Measurements from ENCODE around the gene SPINT3.
"Not testable (repeated sequence)": the region's sequence is repeated elsewhere in the genome, so short reads cannot be mapped to it uniquely, and the experiment has no call there.

Gene SPINT3

DNA sequence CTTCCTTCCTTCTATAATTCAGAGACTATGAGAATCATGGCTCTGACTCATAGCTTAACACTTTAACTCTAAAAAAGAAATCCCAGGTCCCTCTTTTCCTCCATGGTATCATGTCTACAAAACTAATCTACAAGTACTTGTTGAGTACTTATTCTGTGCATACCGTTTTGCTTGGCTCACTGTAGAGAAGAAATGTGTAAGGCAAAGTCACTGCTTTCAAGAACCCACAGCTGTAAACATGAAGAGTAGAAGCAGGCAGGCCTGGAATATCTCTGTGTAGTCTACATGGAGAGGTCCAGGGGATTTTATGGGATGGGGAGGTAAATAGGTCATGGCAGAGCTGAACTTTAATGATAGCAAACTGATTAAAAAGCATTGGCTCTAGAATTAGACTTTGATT, 13.8 kb downstream of the SPINT3 start:
- DNase-seq: no peak

- no peak for DNase-seq
Measured at GRCh38 chr20:45500022-45500421, 15.4 kb downstream of the SPINT3 start.

- no peak for DNase-seq
Measured at GRCh38 chr20:45497971-45498494, 17.4 kb downstream of the SPINT3 start.

GRCh38 chr20:45496166-45496565, 19.3 kb downstream of the SPINT3 start:
- DNase-seq: no peak

DNA sequence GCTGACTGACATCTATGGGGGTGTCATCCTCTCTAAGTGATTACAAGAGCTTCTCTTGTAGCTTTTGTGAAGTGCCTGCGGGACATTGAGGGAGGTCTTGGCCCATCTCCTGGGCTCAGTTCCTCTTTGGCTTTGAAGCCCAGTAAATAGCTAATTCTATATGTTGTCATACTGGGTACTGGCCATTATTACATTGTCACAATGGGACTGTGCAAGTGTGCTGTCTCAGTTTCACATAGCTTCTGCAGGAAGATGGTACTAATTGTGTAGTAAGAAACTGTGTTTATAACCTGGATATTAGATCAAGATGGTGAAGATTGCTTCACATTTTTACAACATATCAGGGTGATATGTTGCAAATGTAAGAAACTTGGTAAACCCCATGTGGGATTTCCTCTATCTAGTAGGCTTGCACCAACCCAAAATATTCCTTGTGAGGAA, 19.9 kb downstream of the SPINT3 start:
- DNase-seq: no peak

DNA sequence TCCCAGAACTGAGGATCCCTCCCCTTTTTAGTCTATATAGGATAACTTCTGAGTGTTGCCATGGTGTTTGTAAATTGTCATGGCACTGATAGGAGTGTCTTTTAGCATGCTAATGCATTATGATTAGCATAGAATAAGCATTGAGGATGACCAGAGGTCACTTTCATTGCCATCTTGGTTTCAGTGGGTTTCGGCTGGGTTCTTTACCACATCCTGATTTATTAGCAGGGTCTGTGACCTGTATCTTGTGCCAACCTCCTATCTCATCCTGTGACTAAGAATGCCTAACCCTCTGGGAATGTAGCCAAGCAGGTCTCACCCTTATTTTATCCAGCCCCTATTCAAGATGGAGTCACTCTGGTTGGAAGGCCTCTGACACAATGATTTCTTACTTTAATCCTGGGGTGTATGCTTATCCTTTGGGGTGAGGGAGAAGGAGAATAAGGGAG, 26.3 kb downstream of the SPINT3 start:
- DNase-seq: no peak

DNA sequence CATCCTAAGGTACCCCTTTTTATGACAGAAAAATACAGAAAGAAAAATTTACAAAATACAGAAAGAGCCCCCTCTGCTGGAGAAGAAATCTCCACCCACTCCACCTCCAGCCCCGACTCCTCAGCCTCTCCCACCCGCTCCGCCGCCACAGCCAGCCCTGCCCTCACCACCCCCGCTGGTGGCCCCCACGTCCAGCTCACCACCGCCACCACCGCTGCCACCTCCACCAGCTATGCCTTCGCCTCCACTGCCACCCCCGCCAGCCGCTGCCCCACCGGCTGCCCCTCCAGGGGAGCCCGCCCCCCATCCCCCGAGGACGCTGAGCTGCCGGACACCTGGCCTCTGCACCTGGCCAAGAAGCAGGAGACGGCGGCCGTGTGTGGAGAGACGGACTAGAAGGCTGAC, 28.2 kb downstream of the SPINT3 start:
- DNase-seq: no peak

- DNase-seq: no peak
Measured at GRCh38 chr20:45485388-45485787, 30.0 kb downstream of the SPINT3 start.

DNA sequence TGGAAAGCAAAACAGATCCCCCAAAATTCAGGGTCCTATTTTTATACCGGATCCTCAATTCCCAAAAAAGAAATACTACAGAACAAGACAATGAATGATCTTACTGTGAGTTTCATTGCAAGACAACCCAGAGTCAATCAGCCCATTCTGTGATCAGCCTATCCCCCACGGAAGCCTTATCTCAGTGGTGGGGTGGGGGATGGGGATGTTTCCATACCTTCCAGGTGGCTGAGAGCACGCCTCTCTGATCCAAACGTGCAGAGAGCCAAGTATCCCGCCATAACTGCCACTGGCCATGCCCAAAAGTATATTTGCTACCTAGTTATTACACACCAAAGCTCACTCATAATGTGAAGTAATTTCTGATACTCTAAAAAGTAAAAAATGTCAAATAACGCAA, 30.7 kb downstream of the SPINT3 start:
- DNase-seq: no peak

GRCh38 chr20:45479822-45480221, 35.6 kb downstream of the SPINT3 start:
- no peak for DNase-seq

DNA sequence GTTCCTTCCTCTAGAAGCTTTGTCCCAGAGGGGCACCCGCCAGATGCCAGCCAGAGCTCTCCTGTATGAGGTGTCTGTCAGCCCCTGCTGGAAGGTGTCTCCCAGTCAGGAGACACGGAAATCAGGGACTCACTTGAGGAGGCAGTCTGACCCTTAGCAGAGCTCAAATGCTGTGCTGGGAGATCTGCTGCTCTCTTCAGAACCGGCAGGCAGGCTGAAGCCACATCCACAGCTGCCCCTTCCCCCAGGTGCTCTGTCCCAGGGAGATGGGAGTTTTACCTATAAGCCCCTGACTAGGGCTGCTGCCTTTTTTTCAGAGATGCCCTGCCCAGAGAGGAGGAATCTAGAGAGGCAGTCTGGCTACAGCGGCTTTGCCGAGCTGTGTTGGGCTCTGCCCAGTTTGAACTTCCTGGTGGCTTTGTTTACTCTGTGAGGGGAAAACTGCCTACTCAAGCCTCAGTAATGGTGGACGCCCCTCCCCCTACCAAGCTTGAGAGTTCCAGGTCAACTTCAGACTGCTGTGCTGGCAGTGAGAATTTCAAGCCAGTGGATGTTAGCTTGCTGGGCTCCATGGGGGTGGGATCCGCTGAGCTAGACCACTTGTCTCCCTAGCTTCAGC, 37.8 kb downstream of the SPINT3 start:
- DNase-seq: not testable (repeated sequence)

DNA sequence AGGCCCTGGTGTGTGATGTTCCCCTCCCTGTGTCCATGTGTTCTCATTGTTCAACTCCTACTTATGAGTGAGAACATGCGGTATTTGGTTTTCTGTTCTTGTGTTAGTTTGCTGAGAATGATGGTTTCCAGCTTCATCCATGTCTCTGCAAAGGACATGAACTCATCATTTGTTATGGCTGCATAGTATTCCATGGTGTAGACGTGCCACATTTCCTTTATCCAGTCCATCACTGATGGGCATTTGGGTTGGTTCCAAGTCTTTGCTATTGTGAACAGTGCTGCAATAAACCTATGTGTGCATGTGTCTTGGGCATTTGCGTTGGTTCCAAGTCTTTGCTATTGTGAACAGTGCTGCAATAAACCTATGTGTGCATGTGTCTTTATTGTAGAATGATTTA, 43.1 kb downstream of the SPINT3 start:
- not testable (repeated sequence) for DNase-seq

DNA sequence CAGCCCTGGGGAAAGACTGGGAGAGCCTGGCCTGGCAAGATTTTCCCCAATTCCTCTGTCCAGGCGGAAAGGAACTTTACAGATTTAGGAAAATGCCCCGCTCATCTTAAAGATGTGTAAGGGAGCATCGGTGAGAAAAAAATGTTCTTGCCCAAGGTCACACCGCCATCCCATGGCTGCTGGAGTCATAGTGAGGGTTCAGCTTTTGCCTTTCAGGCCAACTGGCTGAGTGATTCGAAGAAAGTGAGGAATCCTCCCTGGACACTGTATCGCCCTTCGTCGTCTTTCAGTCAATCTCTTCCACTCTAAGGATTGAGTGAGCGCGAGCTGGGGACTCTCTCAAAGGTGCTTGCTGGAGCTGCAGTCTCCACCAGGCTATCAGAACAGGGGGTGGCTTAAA, 44.5 kb downstream of the SPINT3 start:
- DNase-seq: no peak

GRCh38 chr20:45470262-45470931, 45.0 kb downstream of the SPINT3 start:
- peak; percentile 49 for DNase-seq

DNA sequence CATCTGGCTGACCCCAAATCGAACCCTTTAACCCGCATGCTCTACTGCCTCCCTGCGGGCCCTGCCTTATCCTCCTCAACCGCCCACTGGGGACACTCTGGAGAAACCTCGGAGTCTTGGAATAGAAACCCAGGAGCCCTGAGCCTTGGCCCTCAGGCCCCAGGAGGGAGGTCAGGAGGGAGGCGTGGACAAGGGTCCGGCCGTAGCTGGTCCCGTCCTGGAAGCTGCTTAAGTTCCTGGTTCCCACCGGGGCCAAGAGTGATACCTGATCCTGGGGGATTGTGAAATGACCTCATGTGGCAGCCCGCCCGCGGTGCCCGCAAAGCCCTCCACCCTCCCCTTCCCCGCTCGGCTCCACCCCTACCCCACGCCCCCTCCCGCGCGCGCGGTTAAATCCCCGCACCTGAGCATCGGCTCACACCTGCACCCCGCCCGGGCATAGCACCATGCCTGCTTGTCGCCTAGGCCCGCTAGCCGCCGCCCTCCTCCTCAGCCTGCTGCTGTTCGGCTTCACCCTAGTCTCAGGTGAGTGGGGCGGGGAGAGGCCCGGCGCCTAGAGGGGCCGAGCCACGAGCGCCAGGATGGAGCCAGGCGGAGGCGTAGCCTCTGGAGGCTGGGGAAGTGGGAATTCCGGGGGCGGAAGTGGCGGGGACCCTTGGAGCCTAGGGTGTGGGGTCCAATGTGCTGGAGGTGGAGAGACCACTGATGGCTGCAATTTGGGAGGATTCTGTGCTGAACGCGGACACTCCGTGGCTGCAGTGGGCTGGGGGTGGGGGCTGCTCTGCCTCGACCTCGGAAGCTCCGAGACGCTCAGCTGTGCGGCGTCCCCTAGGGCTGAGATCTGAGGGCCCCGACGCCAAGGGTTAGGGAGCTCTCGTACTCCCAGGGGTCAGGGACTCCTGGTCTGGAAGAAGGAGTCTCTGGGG, 45.8 kb downstream of the SPINT3 start, which contains the start of gene WFDC2:
TSS of gene WFDC2 (plus strand) at position 418 of the 926 bp plus-strand sequence. CDS start at position 447, 29 bp downstream.
- DNase-seq: peak; percentile 76

DNA sequence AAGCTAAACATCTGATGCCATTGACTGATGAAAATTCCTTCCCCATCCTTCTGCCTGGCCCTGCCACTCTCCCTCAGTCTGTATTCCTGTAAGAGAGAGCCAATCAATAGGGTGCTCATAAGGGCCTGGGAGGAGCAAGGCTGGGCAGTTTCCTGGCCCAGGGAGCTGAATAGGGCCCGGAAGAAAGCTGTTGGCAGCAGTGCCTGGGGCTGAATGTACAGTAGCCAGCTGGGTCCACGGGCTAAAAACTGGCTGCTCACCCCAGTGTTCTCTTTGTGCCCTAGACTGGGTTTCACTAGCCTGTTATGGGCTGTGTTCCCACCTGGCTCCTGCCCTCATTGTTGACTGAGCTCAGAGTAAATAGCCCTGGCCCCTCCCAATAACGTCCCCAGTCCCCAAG, 47.6 kb downstream of the SPINT3 start:
- DNase-seq: peak; percentile 78

- DNase-seq: no peak
Measured at GRCh38 chr20:45467172-45467571, 48.2 kb downstream of the SPINT3 start.

DNA sequence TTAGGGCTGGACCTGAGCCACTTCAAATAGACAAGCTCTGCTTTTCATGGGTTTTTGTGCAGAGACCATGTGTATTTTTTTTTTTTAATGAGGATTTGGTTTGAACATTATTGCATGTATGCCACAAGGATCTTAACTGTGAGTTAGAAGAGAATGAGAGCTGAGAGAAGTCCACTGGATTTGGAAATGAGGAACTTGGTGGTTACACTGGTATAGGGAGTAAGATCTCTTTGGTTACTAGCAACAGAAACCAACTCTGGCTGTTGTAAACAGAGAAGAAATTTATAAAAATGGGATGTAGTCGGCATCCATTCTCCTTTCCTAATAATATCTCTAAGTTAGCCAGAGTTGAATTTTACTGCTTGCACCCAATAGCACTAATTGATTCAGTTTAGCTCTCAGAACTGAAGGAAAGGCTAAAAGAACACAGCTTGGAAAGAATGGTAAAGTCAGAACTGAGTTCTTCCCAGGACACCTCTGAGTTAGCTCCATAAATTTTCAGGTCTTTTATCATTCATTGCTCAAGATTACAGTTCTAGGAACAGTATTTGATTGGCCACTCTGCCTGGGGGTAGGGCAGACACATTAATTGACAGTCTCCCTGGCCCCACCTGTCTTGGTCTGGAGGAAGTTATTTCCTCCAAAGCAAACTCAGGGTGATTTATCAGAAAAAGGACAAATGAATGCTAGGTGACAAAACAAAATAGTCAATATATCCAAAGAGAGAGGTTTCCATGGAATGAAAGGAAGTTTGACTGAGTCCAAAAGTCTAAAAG, 49.7 kb downstream of the SPINT3 start:
- no peak for DNase-seq

GRCh38 chr20:45463709-45464108, 51.7 kb downstream of the SPINT3 start:
- DNase-seq: no peak

DNA sequence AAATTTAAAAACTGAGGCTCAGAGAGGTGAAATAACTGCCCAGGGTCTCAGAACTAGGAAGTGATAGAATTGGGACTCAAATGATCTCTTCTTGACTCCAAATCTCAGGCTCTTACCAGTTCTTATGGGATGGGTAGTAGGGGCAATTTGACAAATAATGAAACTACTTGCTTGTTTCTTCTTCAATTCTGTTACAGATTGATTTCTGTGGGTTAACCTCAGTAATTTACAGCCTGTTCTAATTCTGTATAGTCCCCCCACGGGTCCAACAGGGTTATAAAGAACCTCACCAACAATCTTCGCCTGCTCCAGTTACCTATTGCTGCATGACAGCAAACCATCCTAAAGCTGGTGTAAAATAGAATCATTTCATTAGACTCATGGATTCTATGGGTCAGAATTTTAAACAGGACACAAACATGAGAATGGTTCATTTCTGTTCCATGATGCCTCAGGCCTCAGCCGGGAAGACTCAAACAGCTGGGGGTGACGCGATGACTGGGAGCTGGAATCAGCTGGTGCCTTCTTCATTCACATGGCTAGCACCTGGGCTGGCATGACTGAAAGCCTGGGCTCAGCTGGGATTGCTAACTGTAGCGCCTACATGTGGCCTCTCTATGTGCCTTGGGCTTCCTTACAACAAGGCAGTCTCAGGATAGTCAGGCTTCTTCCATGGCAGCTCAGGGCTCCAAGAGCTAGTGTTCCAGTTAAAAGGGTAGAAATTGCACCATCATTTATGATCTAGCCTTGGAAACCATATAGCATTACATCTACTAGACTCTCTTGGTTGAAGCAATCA, 52.5 kb downstream of the SPINT3 start:
- DNase-seq: no peak

Measured in NCI-H2029 (cell line).